ENCODE measurements around the gene TMEM115.

TMEM115 gene

DNA sequence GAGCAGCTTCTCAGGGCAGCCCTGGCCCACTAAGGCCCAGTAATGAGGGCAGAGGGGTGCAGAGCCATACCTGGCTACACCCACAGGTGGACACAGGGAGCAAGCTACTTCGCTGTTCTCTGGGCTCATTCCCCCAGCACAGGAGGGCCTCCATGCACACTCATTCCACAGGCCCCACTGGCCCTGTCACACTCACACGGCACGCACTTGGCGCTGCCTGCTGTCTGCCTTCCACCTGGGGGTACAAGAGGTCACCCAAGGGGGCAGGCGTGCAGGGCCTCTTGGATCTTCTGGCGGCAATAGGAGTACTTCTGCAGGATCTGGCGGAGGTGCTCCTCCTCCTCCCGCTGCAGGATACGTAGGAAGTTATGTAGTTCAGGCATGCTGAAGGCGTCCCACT lies 29.0 kb downstream of the TMEM115 start:
- DNase-seq = no peak

DNA sequence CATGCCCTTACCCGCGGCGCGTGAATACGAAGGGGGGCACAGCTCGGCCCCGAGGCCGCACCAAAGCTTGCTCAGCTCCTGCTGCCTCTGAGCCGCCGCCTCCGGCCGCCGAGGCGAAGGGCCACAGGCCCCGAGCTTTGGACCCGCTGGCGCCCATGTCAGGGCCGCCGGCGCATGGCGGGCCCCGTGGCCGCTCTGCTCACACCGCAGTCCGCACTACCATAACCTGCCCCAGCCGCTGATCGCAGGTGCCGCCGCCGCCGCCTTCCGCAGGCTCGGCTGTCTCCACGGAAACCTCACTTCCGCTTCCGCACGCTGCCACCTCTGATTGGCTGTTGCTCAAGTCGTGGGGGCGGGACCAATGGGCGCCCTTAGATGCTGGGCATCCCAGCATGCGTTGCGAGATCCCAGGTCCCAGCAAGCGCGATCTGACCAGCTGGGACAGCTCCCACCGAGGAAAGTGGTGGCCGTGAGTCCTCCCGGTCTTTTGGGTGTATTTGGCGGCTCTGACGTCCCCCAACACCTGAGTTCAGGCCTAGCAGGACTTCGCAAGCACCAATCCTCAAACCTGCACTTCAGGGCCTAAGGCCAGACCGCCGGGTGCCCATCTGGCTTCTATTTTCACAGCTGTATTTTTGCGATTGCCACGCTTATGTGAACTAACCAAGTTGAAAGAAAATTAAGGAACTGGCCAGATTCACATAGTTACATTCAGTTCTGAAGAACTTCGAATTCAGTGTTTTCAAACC lies 31.2 kb downstream of the TMEM115 start, which contains the start of gene TUSC2:
Gene TUSC2, minus strand, starts transcription at position 281 of the 749 bp plus-strand sequence. Its CDS starts 124 bp downstream, at position 157.
- peak; percentile 98 for DNase-seq

DNA sequence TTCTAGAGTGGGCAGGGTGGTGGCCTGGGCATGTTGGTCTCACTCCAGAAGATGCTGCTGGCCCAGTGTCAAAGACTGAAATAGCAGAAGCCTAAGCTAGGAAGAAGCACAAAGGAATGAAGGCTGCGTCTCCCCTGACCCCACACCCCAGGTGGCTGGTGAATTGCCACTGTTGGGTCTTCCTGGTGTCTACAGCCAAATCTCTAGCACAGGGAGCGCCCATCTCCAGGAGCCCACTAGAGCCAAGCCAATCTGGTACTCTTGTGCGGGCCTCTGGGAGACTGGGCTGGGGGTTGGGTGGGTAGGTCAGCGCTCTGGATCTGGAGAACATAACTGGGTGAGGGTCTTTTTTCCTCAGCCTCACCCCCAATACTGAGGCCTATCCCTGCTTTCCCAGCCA lies 32.2 kb downstream of the TMEM115 start:
- DNase-seq = no peak

DNA sequence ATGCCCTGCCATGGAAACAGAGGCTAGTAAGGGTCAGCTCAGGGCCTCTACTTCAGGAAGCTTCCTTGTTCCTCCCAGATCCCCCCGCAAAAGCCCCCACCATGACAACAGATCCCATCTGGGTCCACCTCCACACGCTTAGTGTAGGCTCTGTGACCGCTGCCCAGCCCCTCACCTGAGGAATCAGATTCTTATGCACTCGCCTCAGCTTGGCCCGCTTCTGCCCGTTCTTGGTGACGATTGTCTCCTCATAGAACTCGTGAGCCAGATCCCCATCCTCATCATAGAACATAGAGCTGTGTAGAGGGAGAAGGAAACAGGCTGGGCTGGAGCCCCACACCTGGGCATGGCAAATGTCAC lies 33.2 kb downstream of the TMEM115 start:
- no peak for DNase-seq

DNA sequence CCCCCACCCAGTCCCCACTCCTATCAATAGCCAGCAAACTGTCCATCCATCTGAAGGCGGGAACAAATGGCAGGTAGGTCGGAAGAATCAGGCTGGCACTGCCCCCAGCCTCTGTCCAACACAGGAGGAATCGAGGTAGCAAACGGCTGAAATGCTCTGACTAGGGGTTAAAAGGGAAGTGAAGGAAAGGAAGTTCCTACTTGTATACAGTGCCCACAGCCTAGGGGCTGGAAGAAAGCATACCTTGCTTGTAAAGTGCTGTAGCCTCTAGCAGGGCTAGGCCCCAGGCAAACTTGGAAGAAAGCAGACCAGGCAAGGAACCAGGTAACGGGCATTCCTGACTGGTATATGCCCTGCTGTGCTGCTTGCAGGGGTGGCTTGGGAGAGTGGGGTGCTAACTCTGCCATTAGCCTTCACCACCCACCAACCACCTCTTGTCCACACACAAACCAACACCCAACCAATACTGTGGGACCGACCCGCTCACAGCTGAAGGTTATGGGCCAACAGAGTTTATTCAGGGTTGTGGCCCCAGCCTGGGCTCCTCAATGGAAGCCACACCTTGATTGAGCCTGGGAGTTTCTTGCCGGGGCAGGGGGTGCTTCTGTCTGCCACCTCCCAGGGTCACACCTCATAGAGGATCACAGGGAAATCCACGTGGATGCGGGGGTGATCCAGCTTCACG lies 33.7 kb downstream of the TMEM115 start:
- DNase-seq = no peak

DNA sequence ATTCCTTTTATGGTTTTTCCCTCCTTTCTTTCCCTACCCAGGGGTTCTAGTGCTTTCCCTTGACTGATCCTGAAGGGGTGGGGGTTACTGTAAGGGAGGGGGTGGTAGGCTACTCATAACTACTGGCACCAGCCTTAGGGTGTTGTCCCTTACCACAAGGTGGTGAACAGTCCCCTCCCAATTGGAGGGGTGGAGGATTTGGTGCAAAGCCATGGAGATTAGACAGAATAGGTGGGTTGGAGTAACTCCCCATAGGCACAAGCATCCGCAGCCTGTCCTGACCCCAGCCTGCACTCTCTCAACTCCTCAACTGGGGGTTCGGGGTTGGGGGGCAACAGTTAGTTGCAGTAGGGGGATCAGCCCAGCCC lies 34.2 kb downstream of the TMEM115 start:
- no peak for DNase-seq

DNA sequence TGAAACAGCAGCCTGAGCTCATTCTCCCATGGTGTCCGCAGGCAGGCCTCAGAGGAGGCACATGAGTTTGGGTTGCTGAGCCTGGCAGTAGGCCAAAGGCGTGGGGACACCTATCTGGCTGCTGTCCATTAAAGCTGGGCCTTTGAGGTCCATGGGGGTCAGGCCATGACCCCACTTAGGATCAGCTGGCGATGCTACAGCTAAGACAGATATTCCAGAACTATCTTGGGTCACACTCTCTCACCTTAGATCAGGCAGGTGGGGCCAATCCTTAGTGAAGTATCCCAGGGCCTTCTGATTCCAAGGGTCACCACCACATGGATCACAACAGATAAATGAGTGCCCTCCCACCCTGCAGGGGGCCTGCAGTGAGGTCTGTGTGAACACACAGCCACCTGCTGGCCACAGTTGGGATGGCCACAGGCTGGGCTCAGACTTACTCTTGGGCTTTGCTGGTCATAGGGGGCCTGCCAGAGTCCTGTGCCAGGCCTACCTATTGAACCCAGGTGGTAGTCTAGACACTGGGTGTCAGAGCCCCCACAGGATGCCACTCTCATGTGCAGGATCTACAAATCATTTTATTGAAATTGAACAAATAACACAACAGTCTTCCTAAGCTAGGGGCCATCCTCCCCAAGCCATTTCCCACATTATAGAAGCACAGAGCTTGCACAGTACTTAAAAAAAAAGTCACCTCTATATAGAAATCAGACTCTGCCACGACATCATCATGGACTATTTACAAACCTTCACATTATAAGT lies 34.8 kb downstream of the TMEM115 start:
- peak; percentile 72 for DNase-seq

DNA sequence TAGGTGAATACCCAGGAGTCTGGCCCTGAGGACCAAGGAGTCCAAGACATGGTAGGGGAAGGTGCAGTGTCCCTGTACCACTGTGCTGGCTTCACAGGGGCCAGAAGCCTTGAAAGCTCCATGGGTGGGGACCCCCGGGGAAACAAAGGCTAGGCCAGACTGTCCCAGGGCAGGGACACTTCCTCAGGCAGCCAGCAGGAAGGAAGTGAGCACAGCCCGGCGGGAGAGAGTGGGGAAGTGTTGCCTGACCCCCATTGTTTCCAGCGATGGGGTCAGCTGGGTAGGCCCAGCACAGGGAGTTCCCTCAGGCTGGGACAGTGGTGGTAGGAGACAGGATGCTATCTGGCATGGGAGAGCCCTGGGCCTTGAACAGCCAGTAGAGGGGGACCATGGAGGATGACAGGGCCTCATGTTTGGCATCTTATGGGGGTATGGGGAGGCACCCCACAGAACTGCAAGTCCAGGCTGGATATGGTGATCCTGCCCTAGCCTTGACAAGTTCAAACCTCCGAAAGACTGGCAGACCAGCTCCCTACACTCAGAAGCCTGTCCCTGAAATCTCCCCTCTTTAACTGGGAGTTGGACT lies 35.6 kb downstream of the TMEM115 start:
- DNase-seq = no peak

DNA sequence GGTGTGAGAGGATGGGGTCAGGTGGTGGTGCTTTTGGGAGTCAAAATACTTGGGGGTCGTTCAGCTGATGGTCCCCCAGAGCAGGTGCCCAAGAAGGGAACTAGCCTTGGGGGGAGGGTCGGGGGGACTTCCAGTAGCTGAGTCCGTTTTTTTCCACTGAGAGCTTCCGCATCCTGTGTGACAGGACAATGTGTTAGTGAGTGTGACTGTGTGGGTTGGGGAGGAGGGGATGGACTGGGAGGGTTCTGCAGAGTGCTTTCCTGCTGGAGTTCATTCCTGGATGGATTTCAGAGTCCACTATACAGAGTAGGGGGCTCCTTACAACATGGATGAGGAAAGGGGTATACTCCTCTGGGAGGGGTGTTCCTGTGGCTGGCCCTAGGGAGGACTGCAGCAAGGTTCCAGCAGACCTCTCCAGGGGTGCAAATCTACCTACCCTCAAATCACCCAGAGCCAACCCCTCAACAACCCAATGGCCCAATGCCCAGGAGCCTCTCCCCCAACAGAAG lies 36.2 kb downstream of the TMEM115 start:
- no peak for DNase-seq

DNA sequence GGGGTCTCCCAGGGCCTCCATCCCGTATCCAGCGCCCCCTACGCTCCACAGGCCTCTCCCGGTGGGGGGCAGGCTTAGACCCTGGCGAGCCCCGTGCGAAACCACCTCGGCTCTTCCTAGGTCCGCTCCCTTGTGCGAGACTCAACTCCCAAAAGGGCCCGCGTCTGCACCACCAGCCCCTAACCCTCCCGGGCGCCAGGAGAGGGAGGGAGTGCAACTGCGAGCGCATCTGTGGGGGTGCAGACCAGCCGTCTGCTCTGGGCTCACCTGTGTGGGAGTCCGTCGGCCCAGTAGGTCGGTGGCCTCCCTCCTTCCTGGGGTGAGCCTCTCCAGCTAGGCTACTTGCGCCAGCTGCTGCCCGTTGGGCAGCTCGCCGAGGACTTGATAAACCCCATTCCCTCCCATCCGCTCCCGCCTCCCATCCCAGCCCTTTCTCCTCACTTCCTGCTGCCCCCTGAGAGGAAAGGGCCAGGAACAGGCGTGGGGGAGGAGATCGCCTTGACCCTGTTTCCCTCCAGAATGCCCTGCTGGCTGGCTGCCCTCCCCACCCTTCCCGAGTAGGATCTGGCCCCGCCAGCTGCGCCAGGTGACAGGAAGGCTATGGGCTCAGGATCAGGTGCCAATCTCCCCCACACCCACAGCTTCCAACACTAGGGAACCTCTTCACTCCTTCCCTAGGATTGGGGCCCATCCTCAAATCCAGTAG lies 36.8 kb downstream of the TMEM115 start, which contains the start of gene HYAL2:
Gene HYAL2, minus strand, starts transcription at position 360 of the 706 bp plus-strand sequence. CDS start 2,256 bp downstream, outside the sequence.
- no peak for DNase-seq

DNA sequence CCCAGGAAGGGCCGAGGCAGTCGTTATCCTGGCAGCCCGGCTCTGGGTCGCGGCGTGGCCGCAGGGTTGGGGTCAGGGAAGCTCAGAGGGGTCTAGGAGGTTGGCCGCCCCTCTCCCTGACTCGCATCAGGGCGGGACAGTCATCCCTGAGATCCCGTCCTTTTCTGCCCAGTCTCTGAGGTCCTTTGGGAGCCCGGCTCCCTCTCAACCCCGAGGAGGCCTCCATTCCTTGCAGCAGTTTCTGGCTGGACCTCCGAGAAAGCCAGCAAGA lies 37.3 kb downstream of the TMEM115 start:
- no peak for DNase-seq

DNA sequence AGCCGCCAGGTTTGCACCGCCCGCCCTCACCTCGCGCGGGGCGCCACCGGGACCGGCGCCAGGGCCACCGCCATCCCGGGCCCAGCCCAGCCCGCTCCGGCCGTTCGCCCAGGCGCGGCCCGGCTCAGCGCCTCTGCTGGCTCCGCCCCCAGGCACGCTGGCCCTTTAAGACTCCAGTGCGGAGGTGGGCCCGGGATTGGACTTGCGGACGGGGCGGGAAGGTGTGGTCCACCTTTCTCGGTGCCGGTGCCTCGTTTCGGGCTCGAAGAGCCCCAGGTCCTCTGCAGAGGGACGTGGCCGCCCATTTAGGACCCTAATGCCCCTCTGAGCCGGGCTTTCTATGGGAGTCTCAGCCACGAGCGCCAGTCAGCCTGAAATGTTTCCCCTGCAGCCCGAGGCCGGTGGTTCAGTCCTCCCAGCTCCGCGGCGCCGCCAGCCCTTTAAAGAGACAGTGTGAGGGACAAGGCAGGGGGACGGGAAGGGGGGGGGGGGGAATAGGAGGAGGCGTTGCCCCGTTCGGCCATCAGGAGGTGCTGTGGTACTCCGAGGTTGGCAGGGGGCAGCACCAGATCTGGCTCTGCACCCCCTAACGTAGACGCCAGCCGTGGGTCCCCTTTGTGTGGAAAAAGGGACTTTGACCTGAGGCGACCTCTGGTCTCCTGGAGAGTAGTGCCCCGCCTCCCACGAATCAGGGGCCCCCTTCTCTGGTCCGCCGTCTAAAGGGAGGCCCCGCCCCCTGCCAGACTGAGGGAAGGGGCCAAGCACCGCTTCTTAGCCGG lies 37.8 kb downstream of the TMEM115 start:
- peak; percentile 92 for DNase-seq

DNA sequence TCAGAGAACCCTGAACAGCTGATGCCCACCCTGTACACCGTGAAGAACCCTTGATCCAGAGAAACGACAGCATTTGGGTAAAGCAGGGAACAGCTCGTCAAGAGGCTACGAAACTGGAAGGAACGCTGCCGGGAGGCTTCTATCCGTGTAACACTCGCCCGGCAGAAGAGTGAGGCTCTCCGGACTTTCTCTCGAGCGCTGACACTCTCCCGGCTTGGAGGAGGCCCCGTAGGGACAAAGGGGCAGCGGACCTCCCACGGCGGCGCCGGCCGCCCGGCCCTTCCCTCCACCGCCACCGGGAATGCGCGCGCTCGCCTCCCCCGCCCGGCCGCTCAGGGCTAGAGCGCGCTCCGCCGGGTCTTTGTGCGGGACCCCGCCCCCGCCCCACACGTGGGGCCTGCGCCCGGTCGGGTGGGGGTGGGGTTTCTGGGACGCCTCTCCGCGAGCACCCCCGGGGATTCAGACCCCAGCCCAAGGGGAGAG lies 38.4 kb downstream of the TMEM115 start:
- DNase-seq = peak; percentile 84

DNA sequence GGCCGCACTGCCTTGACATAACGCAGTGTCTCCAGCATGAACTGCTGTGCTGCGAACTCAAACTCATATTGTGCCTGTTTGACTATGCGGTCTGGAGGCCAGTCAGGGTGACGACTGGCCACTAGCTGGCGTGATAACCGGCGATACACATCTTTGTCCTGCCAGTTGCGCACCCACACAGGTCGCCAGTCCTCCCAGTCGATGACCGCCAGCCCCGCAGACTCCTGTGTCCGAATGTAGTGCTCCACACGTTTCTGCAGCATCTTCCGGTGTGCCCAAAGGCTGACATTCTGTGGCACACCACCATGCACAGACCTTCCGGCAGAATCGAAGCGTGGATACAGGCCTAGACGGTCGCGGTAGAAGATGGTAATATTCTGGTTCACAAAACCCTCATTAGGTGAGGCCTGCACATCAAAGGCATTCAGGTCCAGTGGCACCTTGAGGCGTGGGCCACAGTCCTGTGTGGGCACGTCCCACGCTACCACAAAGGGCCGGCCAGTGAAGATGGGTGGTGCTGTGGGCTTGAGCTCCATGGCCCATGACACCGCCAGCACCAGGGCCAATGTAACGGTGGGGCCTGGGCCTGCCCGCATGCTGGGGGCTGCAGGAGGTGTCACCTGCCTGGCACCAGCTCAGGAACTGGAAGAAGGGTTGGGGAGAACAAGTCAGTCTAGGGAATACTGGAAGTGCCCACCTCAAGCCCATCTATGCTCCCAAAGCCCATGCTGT lies 39.3 kb downstream of the TMEM115 start:
- no peak for DNase-seq

DNA sequence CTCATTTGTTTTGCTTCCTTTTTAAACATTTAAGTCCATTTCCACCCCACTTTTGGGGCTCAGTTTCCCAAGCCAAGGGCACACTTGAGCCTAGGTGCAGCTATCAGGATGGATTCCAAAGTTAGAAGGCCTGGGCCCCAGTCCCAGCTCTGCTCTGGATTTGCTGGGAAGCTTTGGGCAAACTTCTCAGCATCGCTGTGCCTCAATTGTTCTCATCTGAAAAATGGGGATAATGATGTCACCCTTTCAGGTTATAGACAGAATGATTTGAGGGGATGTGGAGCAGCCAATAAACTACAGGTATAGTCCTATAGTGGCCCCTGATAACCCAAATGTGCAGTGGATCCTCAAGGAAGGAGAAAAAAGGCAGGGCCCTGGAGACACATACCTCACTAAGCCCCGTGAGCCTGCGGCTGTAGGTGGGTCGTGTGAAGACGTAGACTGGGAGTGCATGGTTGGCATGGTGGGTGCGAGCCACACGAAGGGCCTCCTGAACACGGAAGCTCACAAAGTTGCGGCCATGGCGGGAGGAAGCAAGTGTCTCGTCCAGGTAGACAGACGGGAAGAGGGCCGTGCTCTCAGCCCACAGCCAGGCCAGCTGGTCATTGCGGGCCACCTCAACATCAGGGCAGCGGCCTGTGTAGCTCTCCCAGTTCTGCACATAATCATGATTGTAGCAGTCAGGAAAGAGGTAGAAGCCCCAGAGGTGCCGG lies 40.0 kb downstream of the TMEM115 start:
- no peak for DNase-seq

DNA sequence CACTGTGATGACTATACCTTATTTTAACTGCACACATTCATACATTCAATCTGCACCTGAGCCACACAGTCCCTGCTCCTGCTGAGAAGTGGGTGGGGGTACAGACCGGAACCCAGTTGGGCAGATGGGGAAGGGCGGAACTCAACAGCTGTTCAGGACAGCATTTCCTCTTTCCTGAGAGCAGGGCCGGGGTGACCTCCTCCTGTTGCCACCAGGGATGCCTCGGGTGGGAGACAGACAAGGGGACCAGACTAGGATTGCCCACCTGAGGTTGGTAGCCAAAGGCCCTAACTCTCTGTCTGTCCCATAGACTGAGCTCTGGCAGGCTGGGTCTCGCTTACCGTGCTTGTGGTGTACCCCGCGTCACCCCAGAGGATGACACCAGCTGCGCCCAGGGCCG lies 40.7 kb downstream of the TMEM115 start:
- DNase-seq = no peak

DNA sequence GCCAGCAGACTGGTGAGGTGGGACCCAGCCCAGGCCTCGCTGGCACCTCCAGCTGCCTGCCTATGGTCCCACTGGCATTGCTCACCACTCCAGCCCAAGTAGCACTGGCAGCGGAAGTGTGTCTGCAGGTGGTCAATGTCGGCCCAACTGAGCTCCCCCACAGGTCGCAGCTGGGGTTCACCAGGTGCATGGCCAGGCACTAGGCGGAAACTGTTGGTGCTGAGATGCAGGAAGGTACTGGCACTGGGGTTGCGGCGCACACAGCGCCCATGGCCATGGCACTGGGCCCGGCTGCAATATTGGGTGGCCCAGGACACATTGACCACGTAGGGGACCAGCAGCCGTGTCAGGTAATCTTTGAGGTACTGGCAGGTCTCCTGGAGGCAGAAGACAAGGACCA lies 41.2 kb downstream of the TMEM115 start:
- no peak for DNase-seq

DNA sequence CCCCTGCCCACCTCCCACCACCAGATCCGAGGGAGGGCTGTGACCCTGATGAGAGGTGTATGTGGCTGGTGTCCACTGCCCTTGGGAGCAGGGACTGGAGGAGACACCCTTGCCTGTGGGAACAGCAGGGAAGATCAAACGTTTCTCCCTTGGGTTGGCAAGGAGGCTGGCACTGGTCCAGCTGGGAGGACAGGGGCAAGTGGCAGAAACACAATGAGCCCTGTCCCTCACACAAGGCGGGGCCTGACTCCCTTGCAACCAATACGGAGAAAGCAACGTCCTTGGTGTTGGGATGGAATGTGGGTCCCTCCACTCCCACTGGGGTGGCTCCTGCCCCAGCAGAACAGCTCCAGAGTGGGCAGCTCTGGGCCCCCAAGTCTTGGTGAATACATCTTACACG lies 42.0 kb downstream of the TMEM115 start:
- DNase-seq = no peak

DNA sequence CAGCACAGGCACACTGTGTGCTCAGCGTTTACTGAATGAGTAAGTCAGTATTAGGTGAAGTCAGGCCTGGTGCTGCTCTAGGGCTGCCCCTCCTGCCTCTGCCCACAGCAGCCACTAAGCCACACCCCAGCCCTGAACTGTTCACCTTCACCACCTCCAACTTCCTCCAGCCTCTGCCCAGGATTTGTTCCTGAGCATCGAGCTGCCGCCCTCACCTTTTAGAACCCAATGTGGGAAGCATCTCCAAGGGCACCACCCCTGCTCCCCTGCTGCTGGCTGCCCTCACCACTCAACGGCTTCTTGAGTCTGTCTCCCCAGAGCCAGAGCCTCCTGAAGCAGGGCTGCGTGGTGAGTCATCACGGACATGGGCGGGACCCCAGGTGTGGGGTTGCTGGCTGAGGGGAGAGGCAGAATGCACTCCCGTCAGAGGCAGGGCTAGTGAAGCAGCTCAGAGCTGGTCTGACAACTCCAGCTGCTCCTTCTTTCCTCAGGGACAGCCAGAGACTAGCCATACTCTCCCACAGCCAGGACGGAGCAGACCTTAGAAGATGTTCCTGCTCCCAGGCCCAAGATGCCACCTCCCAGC lies 42.6 kb downstream of the TMEM115 start:
- DNase-seq = no peak

DNA sequence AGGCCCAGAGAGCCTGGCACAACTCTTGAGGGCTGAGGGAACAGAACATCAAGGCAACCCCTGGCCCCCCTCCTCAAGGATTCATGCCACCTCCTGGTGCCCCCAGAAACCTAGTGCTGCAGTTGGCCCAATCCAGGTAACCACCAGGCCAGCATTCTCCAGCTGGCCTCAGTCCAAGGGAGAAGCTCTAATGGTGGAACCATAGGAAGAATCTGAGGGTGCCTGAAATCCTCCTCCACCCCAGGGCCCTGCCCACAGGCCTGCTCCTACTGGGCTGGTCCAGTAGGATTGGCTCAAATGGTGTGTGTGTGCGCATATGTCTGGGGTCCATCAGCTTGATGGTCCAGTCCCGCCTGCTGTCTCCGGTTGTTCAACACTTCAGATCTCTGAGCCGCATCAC lies 44.5 kb downstream of the TMEM115 start:
- no peak for DNase-seq

All from RPMI8226 (cell line).